Measurements from ENCODE around the gene EHBP1.

DNA sequence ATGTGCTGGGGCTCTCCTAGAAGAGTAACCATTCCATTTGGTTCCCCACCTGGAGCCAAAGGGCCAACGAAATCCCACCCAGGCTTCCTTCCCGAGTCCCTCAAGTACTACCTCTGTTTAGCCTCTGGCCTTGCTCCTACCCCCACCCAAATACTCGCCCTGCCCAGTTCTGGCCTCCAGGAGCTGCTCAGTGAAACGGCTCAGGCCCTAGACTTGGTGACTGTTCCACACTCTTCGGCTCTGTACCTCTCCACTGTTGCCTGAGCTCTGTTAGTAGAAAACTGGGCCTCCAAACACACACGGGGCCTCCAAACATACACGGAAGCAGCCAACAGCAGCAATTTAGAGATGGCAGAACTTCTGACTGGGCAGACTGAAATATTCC lies 349.3 kb downstream of the EHBP1 start:
- no peak for TF ChIP-seq ZNF174 (tag by site-specific recombination; IDR thresholded peaks at IDR 0.05)
- TF ChIP-seq, protein P1, sequence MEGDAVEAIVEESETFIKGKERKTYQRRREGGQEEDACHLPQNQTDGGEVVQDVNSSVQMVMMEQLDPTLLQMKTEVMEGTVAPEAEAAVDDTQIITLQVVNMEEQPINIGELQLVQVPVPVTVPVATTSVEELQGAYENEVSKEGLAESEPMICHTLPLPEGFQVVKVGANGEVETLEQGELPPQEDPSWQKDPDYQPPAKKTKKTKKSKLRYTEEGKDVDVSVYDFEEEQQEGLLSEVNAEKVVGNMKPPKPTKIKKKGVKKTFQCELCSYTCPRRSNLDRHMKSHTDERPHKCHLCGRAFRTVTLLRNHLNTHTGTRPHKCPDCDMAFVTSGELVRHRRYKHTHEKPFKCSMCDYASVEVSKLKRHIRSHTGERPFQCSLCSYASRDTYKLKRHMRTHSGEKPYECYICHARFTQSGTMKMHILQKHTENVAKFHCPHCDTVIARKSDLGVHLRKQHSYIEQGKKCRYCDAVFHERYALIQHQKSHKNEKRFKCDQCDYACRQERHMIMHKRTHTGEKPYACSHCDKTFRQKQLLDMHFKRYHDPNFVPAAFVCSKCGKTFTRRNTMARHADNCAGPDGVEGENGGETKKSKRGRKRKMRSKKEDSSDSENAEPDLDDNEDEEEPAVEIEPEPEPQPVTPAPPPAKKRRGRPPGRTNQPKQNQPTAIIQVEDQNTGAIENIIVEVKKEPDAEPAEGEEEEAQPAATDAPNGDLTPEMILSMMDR (tag by site-specific recombination; IDR thresholded peaks at IDR 0.05), result no peak
- no peak for TF ChIP-seq REST (tag by site-specific recombination; IDR thresholded peaks at IDR 0.05)
- TF ChIP-seq ZBTB7A (tag by site-specific recombination; IDR thresholded peaks at IDR 0.05; ENCODE audit: low read depth), result no peak
- no peak for TF ChIP-seq ZNF169 (tag by site-specific recombination; IDR thresholded peaks at IDR 0.05)
- no peak for TF ChIP-seq ZNF692 (tag by site-specific recombination; IDR thresholded peaks at IDR 0.05)
- no peak for TF ChIP-seq ZFP69B (tag by site-specific recombination; IDR thresholded peaks at IDR 0.05)
- no peak for TF ChIP-seq ZBTB49 (tag by site-specific recombination; IDR thresholded peaks at IDR 0.05; ENCODE audit: low read depth)
- no peak for TF ChIP-seq AEBP2 (tag by site-specific recombination; IDR thresholded peaks at IDR 0.05; ENCODE audit: borderline replicate concordance)
